ENCODE data around the gene REST.

DNA sequence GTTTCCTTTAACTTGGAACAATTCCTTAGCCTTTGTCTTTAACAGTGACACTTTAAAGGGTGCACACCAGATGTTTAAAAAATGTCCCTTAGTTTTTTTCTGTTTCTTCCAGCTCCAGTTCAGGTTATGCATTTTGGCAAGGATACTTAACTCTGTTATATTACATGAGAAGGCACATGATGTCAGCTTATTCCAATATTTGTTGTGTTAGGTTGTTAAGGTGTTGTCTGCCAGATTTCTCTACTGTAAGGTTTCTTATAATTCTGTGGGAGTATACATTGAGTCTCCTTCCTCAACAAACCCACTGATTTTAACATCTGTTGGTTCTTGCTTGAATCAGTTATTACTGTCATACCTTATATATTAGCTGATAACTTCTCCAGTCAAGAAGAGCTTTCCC, 33.3 kb downstream of the REST start:
- TF ChIP-seq FOXM1 (IDR thresholded peaks at IDR 0.05; ENCODE audit: borderline replicate concordance, low read depth) (no peak), CEBPB (IDR thresholded peaks at IDR 0.05) (no peak), CREB1 (IDR thresholded peaks at IDR 0.05; ENCODE audit: low read depth) (no peak), EP300 (IDR thresholded peaks at IDR 0.05; ENCODE audit: borderline replicate concordance) (no peak)
- TF ChIP-seq, protein P1, sequence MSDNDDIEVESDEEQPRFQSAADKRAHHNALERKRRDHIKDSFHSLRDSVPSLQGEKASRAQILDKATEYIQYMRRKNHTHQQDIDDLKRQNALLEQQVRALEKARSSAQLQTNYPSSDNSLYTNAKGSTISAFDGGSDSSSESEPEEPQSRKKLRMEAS (IDR thresholded peaks at IDR 0.05) = no peak
